HG03280 (cell line): ENCODE measurements around the gene CHTF18.

Experiments used
- ATAC-seq: cut with Tn5 transposase; IDR thresholded peaks from one replicate; pipeline ENCODE4 v1.9.1; 2021; ENCODE audit warnings: mild to moderate bottlenecking, moderate library complexity; ENCODE audit not compliant: unreplicated experiment

CHTF18 gene

GRCh38 chr16:760065-760464, 28.4 kb upstream of the CHTF18 start:
- ATAC-seq = no peak

GRCh38 chr16:760545-761343, 27.7 kb upstream of the CHTF18 start, which contains the start of gene MSLN:
Gene MSLN, plus strand, starts transcription at chr16:760734. Its CDS starts 1,947 bp downstream, at chr16:762681.
- ATAC-seq = no peak

GRCh38 chr16:761625-762513, 26.6 kb upstream of the CHTF18 start:
- ATAC-seq = no peak

GRCh38 chr16:762595-763268, 25.7 kb upstream of the CHTF18 start:
- no peak for ATAC-seq

GRCh38 chr16:763369-764183, 24.8 kb upstream of the CHTF18 start:
- ATAC-seq = no peak

GRCh38 chr16:764184-764750, 24.2 kb upstream of the CHTF18 start:
- no peak for ATAC-seq

- ATAC-seq = no peak
Observed at GRCh38 chr16:764848-765487, 23.5 kb upstream of the CHTF18 start.

GRCh38 chr16:765488-765865, 22.9 kb upstream of the CHTF18 start:
- no peak for ATAC-seq

- ATAC-seq = no peak
Observed at GRCh38 chr16:766008-766819, 22.2 kb upstream of the CHTF18 start.

- ATAC-seq = no peak
Observed at GRCh38 chr16:766820-767640, 21.4 kb upstream of the CHTF18 start.

GRCh38 chr16:767743-768235, 20.6 kb upstream of the CHTF18 start:
- ATAC-seq = no peak

- no peak for ATAC-seq
Observed at GRCh38 chr16:768428-768827, 20.0 kb upstream of the CHTF18 start.

GRCh38 chr16:769184-769784, 19.1 kb upstream of the CHTF18 start:
- no peak for ATAC-seq

- no peak for ATAC-seq
Observed at GRCh38 chr16:769934-770333, 18.5 kb upstream of the CHTF18 start.

- ATAC-seq = no peak
Observed at GRCh38 chr16:770411-770810, 18.0 kb upstream of the CHTF18 start.

- no peak for ATAC-seq
Observed at GRCh38 chr16:772959-773358, 15.5 kb upstream of the CHTF18 start.
